Ovary (tissue), 9 donors: ENCODE data around the gene CPSF3. TPM values are rescaled to one million over a fixed set of nuclear protein-coding genes. Genes with fewer than 3 reads are reported as not detected.
"Not testable (repeated sequence)": the region's sequence is repeated elsewhere in the genome, so short reads cannot be mapped to it uniquely, and the experiment has no call there.

ENCODE experiments used
- DNase-seq, 5 donors: peaks; one replicate each; pipeline ENCODE4 v3.0.0-alpha.2; 2019 to 2020
- H3K27ac ChIP-seq, 2 donors: fragments of 200-600 bp; one replicate each; pipeline versions ENCODE4 v1.5.1 to v1.8.0; 2019 to 2022
- H3K27me3 ChIP-seq: fragments of 200-600 bp; one replicate; pipeline ENCODE4 v1.8.0; 2022
- H3K36me3 ChIP-seq: fragments of 200-600 bp; sonication (generic); one replicate; pipeline ENCODE4 v1.5.1; 2019
- H3K4me1 ChIP-seq: one replicate; pipeline ENCODE4 v1.8.1; 2013; ENCODE audit warnings: mild to moderate bottlenecking, moderate library complexity; ENCODE audit not compliant: insufficient read depth
- H3K4me3 ChIP-seq: fragments of 200-600 bp; sonication (generic); one replicate; pipeline ENCODE4 v1.5.1; 2017
- H3K9me3 ChIP-seq, 2 donors: fragments of 200-600 bp in 1 of 2; sonication (generic) in 1 of 2; one replicate each; pipeline versions ENCODE4 v1.5.1 to v1.8.1; 2013 to 2019; ENCODE audit warnings: mild to moderate bottlenecking in 1 of 2, moderate library complexity in 1 of 2
- CTCF ChIP-seq, 3 donors: fragments of 450-650 bp in 2 of 3; fragments of 200-600 bp in 1 of 3; IDR thresholded peaks; one replicate each; pipeline versions ENCODE4 v1.5.1 to v1.8.0; 2016 to 2022; ENCODE audit warnings: antibody characterized with exemption in 3 of 3, mild to moderate bottlenecking in 1 of 3
- EP300 ChIP-seq: sonication (generic); formaldehyde crosslinking; IDR thresholded peaks from one replicate; pipeline ENCODE4 v1.6.1; 2017; ENCODE audit warnings: antibody characterized with exemption
- POLR2A ChIP-seq: fragments of 450-650 bp; IDR thresholded peaks from one replicate; pipeline ENCODE4 v1.6.1; 2017; ENCODE audit warnings: antibody characterized with exemption, mild to moderate bottlenecking, moderate library complexity
- WGBS, 3 donors: extraction: QIAGEN DNeasy Blood & Tissue Kit in 1 of 3; methylation state at CpG; one replicate each; pipeline versions ENCODE4 v1.1.5 to v1.1.7; 2013 to 2017; 5-methylcytosine and 5-hydroxymethylcytosine counted together
- intact Hi-C, 4 donors: fragments of 100-400 bp; cut with DNase I; formaldehyde crosslinking; loops; one replicate each; pipeline versions ENCODE4 v1.11.0 to v1.15.1; 2022 to 2023
- polyA plus RNA-seq, 2 donors: library from polyadenylated mRNA; stranded (reverse); fragments of 200-250 nt in 1 of 2; fragments of 350-450 nt in 1 of 2; fragmentation: Illumina TruSeq in 1 of 2; extraction: RNeasy Lipid Tissue Mini Kit (QIAGEN cat#74804) in 1 of 2; gene quantifications; one replicate each; pipeline ENCODE4 v1.2.3, GENCODE V29; 2013 to 2014
- total RNA-seq, 7 donors: library from RNA; depleted of rRNA in 2 of 7; stranded (reverse); fragments of >200 nt in 2 of 7; fragmentation: NEBNext Ultra II Directional in 3 of 7; extraction: Animal tissue kit (Norgen Biotek cat#: 25700) in 3 of 7; gene quantifications; one replicate each; pipeline versions ENCODE4 v1.1.0 to v1.2.4, GENCODE V29; 2016 to 2023
- donor health status: DM: no; HTN: no; CAD: no; lungs with moderate emphysema.
- donor health status: DM: no; HTN: no; CAD: no.
- donor health status: Bipolar disorder and iron deficiency.
- donor health status: DM: yes; HTN: yes; CAD: no.
- donor health status: DM: no; HTN: no; CAD: no.
- donor health status: DM: yes; HTN: yes; CAD: no.

Gene CPSF3
- total and polyA plus RNA-seq, 9 donors = 11.8 to 25.0 (median 19.8) TPM

DNA sequence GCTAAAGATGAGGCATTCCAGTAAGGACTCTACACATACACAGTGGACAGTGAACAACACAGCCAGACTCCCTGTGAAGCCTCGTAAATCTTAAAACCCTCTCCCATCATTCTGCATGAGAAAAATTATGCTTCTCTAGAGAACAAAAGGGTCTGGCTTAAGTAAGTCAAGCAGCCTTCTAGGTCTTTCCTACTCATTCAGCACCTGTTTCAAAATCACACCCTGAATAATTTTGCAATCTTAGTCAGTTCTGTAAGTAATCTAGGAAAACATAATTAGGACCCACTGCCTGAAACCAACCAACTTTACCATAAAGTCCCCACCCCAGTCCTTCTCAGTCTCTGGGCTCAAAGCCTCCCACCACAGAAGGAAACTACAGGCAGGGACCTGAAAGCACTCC, 70.6 kb downstream of the CPSF3 start:
- Histone ChIP-seq H3K4me3 (no peak overlapping the region), H3K27ac (no peak overlapping the region), H3K9me3 (no peaks in the 10 kb centered on the region), H3K4me1 (peaks cover 2% of the 10 kb centered on the region), H3K36me3 (no peaks in the 10 kb centered on the region), H3K27me3 (no peaks in the 10 kb centered on the region)
- 83 to 90% (median 85%) methylated on average over 1 of the region's 1 CpG for WGBS, 3 donors
- intact Hi-C loops = no loop called here
- TF ChIP-seq POLR2A (no peak), CTCF (IDR thresholded peaks at IDR 0.05) (no peak), EP300 (no peak)
- no peak for DNase-seq

GRCh38 chr2:9497017-9497416, 73.6 kb downstream of the CPSF3 start:
- Histone ChIP-seq H3K27me3 (no peaks in the 10 kb centered on the region), H3K36me3 (no peaks in the 10 kb centered on the region), H3K9me3 (no peaks in the 10 kb centered on the region), H3K4me3 (no peak overlapping the region), H3K27ac (no peak overlapping the region), H3K4me1 (no peaks in the 10 kb centered on the region)
- TF ChIP-seq POLR2A (no peak), EP300 (no peak), CTCF (IDR thresholded peaks at IDR 0.05) (no peak)
- intact Hi-C loops = no loop called here
- DNase-seq = no peak
- 88 to 92% (median 92%) methylated on average over 4 of the region's 4 CpGs for WGBS, 3 donors

DNA sequence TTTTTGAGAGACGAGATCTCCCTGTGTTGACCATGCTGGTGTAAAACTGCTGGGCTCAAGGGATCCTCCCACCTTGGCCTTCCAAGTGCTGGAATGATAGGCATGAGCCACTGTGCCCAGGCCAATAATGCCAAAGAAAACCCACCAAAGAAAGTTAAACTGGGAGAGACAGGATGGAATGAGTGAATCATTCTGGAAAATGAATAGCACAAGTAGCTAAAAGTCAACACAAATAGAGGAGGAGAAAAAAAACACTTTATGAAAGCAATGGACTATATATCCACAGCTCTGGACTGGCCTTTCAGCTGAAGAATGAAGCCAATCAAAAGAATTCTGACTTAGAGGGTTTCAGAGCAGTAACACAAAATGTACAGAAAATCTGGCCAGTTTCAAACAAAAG, 74.8 kb downstream of the CPSF3 start:
- Histone ChIP-seq H3K27ac (no peak overlapping the region), H3K4me1 (no peaks in the 10 kb centered on the region), H3K27me3 (no peaks in the 10 kb centered on the region), H3K9me3 (no peaks in the 10 kb centered on the region), H3K4me3 (no peak overlapping the region), H3K36me3 (no peaks in the 10 kb centered on the region)
- intact Hi-C loops = no loop called here
- no peak for DNase-seq
- no peak for TF ChIP-seq EP300
- no peak for TF ChIP-seq POLR2A
- no peak for TF ChIP-seq CTCF (IDR thresholded peaks at IDR 0.05)
- WGBS, 3 donors = 41 to 58% (median 53%) methylated on average over 1 of the region's 1 CpG

DNA sequence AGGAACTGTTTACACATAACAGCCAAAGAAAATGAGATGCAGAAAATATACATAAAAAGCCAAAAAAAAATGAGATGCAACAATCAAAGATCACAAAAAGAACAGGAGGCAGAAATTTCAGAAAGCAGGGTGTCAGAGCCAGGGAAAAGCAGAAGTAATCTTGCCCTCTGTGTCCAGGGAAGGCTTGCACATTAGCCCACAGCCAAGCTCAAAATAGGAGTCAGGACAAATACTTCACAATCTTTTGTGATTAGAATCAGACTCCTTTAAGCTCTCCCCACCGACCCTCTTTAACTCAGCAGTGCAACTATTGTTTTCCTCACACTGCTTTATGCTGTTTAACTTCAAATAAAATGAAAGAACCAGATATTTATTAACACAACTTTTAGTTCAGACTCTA, 85.5 kb downstream of the CPSF3 start:
- DNase-seq = no peak
- no peaks in the 10 kb centered on the region for H3K27me3 ChIP-seq
- intact Hi-C loops = no loop called here
- H3K4me3 ChIP-seq = no peak overlapping the region
- peaks cover 3% of the 10 kb centered on the region for H3K4me1 ChIP-seq
- H3K27ac ChIP-seq = no peak overlapping the region
- TF ChIP-seq CTCF (IDR thresholded peaks at IDR 0.05) (no peak), EP300 (no peak), POLR2A (no peak)
- no peaks in the 10 kb centered on the region for H3K9me3 ChIP-seq
- H3K36me3 ChIP-seq = no peaks in the 10 kb centered on the region
- 3 to 8% (median 8%) methylated on average over 1 of the region's 1 CpG for WGBS, 3 donors

GRCh38 chr2:9513946-9514345, 90.5 kb downstream of the CPSF3 start:
- H3K9me3 ChIP-seq, DNase-seq, H3K27ac ChIP-seq, intact Hi-C loops, H3K36me3 ChIP-seq, H3K4me3 ChIP-seq, H3K27me3 ChIP-seq, H3K4me1 ChIP-seq: not testable (repeated sequence)
- WGBS, 3 donors = 95 to 96% (median 96%) methylated on average over 3 of the region's 3 CpGs
